ENCODE data around the gene TAS1R2. TPM values are rescaled to one million over a fixed set of nuclear protein-coding genes. Genes with fewer than 3 reads are reported as not detected.
A peak's percentile ranks its signal among the peaks of the same experiment; 100 is the strongest.

The TAS1R2 gene
- total and polyA plus RNA-seq, 2 of the 13 experiments (the other 11 are each of a cell fraction or from before 2014, with no cell fraction given), result not detected

DNA sequence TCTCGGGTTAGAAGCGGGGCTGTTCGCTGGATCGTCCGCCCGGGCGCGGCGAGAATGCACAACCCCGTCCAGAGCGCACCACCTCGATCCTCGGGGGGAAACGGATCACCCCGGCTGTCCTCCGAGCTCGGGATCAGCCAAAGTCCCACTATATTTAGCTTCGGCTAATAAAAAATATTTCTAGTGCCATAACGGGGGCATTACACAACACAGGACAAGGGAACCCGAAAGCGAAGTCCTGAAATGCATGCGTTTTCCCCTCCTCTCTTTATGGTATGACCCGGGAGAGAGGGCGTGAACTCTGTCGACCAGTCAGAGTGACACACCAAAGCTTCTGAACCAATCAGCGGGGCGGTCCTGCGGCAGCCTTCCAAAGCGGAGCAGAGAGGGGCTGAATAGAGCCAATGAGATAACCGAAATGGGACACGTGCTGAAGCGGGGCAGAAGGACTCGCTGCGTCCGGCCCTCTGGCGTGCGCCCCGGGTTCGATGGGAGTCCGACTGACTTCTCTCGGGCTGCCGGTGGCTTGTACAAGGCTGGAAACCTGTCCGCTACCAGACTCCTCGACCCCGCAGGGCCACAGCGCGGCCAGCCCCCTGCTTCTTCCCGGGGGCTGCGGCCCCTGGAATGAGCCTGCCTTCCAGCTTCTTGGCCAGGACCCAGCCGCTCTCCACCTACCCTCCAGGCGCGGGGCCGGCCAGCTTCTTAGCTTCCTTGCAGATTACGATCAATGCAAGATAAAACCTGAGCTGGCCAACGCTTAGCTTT lies 43.2 kb upstream of the TAS1R2 start, which contains the start of gene ALDH4A1 (continued):
- TF ChIP-seq, protein P1, sequence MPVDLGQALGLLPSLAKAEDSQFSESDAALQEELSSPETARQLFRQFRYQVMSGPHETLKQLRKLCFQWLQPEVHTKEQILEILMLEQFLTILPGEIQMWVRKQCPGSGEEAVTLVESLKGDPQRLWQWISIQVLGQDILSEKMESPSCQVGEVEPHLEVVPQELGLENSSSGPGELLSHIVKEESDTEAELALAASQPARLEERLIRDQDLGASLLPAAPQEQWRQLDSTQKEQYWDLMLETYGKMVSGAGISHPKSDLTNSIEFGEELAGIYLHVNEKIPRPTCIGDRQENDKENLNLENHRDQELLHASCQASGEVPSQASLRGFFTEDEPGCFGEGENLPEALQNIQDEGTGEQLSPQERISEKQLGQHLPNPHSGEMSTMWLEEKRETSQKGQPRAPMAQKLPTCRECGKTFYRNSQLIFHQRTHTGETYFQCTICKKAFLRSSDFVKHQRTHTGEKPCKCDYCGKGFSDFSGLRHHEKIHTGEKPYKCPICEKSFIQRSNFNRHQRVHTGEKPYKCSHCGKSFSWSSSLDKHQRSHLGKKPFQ (CRISPR knock-in tag; IDR thresholded peaks at IDR 0.05; ENCODE audit: insufficient replicate concordance), result peak; percentile 50
- TF ChIP-seq MED8 (CRISPR knock-in tag; IDR thresholded peaks at IDR 0.05; ENCODE audit: insufficient replicate concordance) (no peak), ZNF781 (CRISPR knock-in tag; IDR thresholded peaks at IDR 0.05; ENCODE audit: borderline replicate concordance, not compliant biosample characterization) (peak; percentile 75), CBFB (CRISPR knock-in tag; IDR thresholded peaks at IDR 0.05) (peak; percentile 42; the same call in 1 of the 2 replicates), BRCA1 (CRISPR knock-in tag; IDR thresholded peaks at IDR 0.05) (no peak), ZNF564 (CRISPR knock-in tag; IDR thresholded peaks at IDR 0.05) (0 out of 2 replicates have a peak, but pooled peaks have one; percentile 31), THAP11 (CRISPR knock-in tag; IDR thresholded peaks at IDR 0.05) (0 out of 2 replicates have a peak, but pooled peaks have one; percentile 49), JARID2 (CRISPR knock-in tag; IDR thresholded peaks at IDR 0.05; ENCODE audit: insufficient replicate concordance) (no peak), MTA3 (CRISPR knock-in tag; IDR thresholded peaks at IDR 0.05) (no peak), ARNTL (CRISPR knock-in tag; IDR thresholded peaks at IDR 0.05) (peak; percentile 84), FOXK2 (IDR thresholded peaks at IDR 0.05) (peak; percentile 98), ZNF274 (CRISPR knock-in tag; IDR thresholded peaks at IDR 0.05) (peak; percentile 47; the same call in 1 of the 2 replicates), ZBTB7B (CRISPR knock-in tag; IDR thresholded peaks at IDR 0.05) (0 out of 2 replicates have a peak, but pooled peaks have one; percentile 10), CHD2 (IDR thresholded peaks at IDR 0.05; ENCODE audit: low read depth, low read length) (no peak), TCF7 (IDR thresholded peaks at IDR 0.05; ENCODE audit: low read depth) (no peak), SRSF1 (optimal IDR thresholded peaks at IDR 0.05; ENCODE audit: low read depth, low read length) (no peak), XRCC5 (optimal IDR thresholded peaks at IDR 0.05; ENCODE audit: low read length) (peak; percentile 32), ZNF746 (CRISPR knock-in tag; IDR thresholded peaks at IDR 0.05) (no peak)
- TF ChIP-seq, protein P2, sequence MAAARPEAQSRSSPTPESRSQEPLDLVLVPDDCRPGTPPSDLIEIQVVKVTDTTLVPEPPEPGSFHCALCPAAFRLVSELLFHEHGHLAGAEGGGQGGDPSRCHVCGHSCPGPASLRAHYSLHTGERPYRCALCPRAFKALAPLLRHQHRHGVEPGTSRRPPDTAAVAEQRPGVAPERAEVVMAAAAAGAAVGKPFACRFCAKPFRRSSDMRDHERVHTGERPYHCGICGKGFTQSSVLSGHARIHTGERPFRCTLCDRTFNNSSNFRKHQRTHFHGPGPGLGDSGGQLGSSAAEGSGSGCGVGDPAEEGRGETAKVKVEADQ (CRISPR knock-in tag; IDR thresholded peaks at IDR 0.05; ENCODE audit: borderline replicate concordance), result 0 out of 2 replicates have a peak, but pooled peaks have one; percentile 19
- TF ChIP-seq, protein P3, sequence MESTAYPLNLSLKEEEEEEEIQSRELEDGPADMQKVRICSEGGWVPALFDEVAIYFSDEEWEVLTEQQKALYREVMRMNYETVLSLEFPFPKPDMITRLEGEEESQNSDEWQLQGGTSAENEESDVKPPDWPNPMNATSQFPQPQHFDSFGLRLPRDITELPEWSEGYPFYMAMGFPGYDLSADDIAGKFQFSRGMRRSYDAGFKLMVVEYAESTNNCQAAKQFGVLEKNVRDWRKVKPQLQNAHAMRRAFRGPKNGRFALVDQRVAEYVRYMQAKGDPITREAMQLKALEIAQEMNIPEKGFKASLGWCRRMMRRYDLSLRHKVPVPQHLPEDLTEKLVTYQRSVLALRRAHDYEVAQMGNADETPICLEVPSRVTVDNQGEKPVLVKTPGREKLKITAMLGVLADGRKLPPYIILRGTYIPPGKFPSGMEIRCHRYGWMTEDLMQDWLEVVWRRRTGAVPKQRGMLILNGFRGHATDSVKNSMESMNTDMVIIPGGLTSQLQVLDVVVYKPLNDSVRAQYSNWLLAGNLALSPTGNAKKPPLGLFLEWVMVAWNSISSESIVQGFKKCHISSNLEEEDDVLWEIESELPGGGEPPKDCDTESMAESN (CRISPR knock-in tag; conservative IDR thresholded peaks at IDR 0.05), result peak; percentile 27; the same call in 1 of the 2 replicates
- TF ChIP-seq, protein P4, sequence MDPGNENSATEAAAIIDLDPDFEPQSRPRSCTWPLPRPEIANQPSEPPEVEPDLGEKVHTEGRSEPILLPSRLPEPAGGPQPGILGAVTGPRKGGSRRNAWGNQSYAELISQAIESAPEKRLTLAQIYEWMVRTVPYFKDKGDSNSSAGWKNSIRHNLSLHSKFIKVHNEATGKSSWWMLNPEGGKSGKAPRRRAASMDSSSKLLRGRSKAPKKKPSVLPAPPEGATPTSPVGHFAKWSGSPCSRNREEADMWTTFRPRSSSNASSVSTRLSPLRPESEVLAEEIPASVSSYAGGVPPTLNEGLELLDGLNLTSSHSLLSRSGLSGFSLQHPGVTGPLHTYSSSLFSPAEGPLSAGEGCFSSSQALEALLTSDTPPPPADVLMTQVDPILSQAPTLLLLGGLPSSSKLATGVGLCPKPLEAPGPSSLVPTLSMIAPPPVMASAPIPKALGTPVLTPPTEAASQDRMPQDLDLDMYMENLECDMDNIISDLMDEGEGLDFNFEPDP (CRISPR knock-in tag; conservative IDR thresholded peaks at IDR 0.05), result no peak
- TF ChIP-seq, protein P5, sequence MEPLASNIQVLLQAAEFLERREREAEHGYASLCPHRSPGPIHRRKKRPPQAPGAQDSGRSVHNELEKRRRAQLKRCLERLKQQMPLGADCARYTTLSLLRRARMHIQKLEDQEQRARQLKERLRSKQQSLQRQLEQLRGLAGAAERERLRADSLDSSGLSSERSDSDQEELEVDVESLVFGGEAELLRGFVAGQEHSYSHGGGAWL (CRISPR knock-in tag; IDR thresholded peaks at IDR 0.05), result peak; percentile 30; the same call in 1 of the 2 replicates
- TF ChIP-seq, protein P6, sequence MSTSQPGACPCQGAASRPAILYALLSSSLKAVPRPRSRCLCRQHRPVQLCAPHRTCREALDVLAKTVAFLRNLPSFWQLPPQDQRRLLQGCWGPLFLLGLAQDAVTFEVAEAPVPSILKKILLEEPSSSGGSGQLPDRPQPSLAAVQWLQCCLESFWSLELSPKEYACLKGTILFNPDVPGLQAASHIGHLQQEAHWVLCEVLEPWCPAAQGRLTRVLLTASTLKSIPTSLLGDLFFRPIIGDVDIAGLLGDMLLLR (CRISPR knock-in tag; IDR thresholded peaks at IDR 0.05), result peak; percentile 77; the same call in 1 of the 2 replicates

All from HepG2 (cell line).